AG04450 (cell line): ENCODE results near the gene RPL36. TPM values are rescaled to one million over a fixed set of nuclear protein-coding genes. Genes with fewer than 3 reads are reported as not detected.
"Not testable (repeated sequence)": the region's sequence is repeated elsewhere in the genome, so short reads cannot be mapped to it uniquely, and the experiment has no call there.

Experiments used
- CTCF ChIA-PET: fragments of 300-600, 350-600 bp; formaldehyde crosslinking; extraction: SDS; loops from one replicate; lab custom pipeline; 2022; ENCODE audit warnings: antibody characterized with exemption, inconsistent platforms; lab: Charles Lee
- POLR2A ChIA-PET: fragments of 350-600 bp; formaldehyde crosslinking; extraction: SDS; loops from one replicate; lab custom pipeline; 2021; ENCODE audit warnings: antibody characterized with exemption, inconsistent platforms; lab: Yijun Ruan, JAX
- DNase-seq: peaks from one replicate; pipeline ENCODE4 v3.0.0-alpha.2; 2011; ENCODE audit warnings: low read depth, low spot score
- H3K27ac ChIP-seq: one replicate; pipeline ENCODE4 v1.5.1; 2012; ENCODE audit warnings: low read depth, low read length, control low read depth
- H3K27me3 ChIP-seq: one replicate; pipeline ENCODE4 v1.6.0; 2012; ENCODE audit warnings: low read length; ENCODE audit not compliant: control insufficient read depth, insufficient read depth
- H3K4me3 ChIP-seq: 2 replicates; pipeline ENCODE4 v1.5.1; 2011; ENCODE audit warnings: mild to moderate bottlenecking, low read depth, low read length, control low read depth
- H3K9me3 ChIP-seq: 2 replicates; pipeline ENCODE4 v1.5.1; 2012; ENCODE audit warnings: low read length; ENCODE audit not compliant: control insufficient read depth, insufficient read depth
- CTCF ChIP-seq: IDR thresholded peaks from 2 replicates; pipeline ENCODE4 v1.5.1; 2011; ENCODE audit warnings: low read depth, low read length, control low read depth, inconsistent platforms
- polyA plus RNA-seq: library from polyadenylated mRNA; depleted of rRNA; stranded (reverse); fragments of >200 nt; gene quantifications from 2 replicates; pipeline ENCODE4 v1.2.3, GENCODE V29; 2011

The RPL36 gene
- polyA plus RNA-seq, 1 experiment = 478 TPM

GRCh38 chr19:5697022-5697889 is 7.2 kb downstream of the RPL36 start:
- POLR2A ChIA-PET = interaction anchor here (1.6 kb wide), 1 partner anchor 7 kb away, joined by 5 read pairs; the partner anchor contains the start of gene RPL36

GRCh38 chr19:5697890-5698634 is 8.0 kb downstream of the RPL36 start:
- peaks cover 5% of the 10 kb centered on the region; the same call in 1 of the 2 replicates for H3K9me3 ChIP-seq
- ChIA-PET CTCF (interaction anchor here (0.6 to 1.6 kb wide), 2 partner anchors 8 to 96 kb away, joined by 3 to 4 read pairs; no protein-coding TSS in a partner anchor), POLR2A (interaction anchor here (1.6 kb wide), 1 partner anchor 8 kb away, joined by 5 read pairs; the partner anchor contains the start of gene RPL36)
- TF ChIP-seq CTCF = no peak
- H3K27ac ChIP-seq = peak overlapping the region; percentile 2
- no peak for DNase-seq
- no peaks in the 10 kb centered on the region for H3K27me3 ChIP-seq
- no peak overlapping the region for H3K4me3 ChIP-seq

More at GRCh38 chr19:5697022-5697889, 7.2 kb downstream of the RPL36 start:
- H3K4me3 ChIP-seq = no peak overlapping the region
- no peaks in the 10 kb centered on the region for H3K27me3 ChIP-seq
- H3K9me3 ChIP-seq = peaks cover 5% of the 10 kb centered on the region; the same call in 1 of the 2 replicates
- no peak for DNase-seq
- CTCF ChIA-PET = interaction anchor here (1.6 kb wide), 1 partner anchor 8 kb away, joined by 4 read pairs; no protein-coding TSS in a partner anchor
- TF ChIP-seq CTCF = no peak
- no peak overlapping the region for H3K27ac ChIP-seq

- H3K27ac ChIP-seq = no peak overlapping the region
- no peak for TF ChIP-seq CTCF
- H3K27me3 ChIP-seq = no peaks in the 10 kb centered on the region
- DNase-seq = no peak
- H3K4me3 ChIP-seq = no peak overlapping the region
- ChIA-PET CTCF (interaction anchor here (1.0 to 1.6 kb wide), 3 partner anchors 9 to 11 kb away, joined by 3 to 4 read pairs (median 4); no protein-coding TSS in a partner anchor), POLR2A (interaction anchor here (0.6 to 1.6 kb wide), 2 partner anchors 9 to 21 kb away, joined by 4 to 5 read pairs; partner anchors contain the start of genes CATSPERD, LONP1 and RPL36)
- peaks cover 3% of the 10 kb centered on the region; the same call in 1 of the 2 replicates for H3K9me3 ChIP-seq
Observed at GRCh38 chr19:5698635-5699422, 8.7 kb downstream of the RPL36 start.

- no peak for DNase-seq
- Histone ChIP-seq H3K9me3 (peaks cover 3% of the 10 kb centered on the region; the same call in 1 of the 2 replicates), H3K4me3 (no peak overlapping the region), H3K27me3 (no peaks in the 10 kb centered on the region), H3K27ac (no peak overlapping the region)
- POLR2A ChIA-PET = interaction anchor here (1.0 to 1.2 kb wide), 2 partner anchors 11 to 19 kb away, joined by 3 read pairs; partner anchors contain the start of genes CATSPERD, LONP1 and RPL36
- TF ChIP-seq CTCF = no peak
- CTCF ChIA-PET = interaction anchor here (1.0 kb wide), 1 partner anchor 13 kb away, joined by 3 read pairs; no protein-coding TSS in a partner anchor
Observed at GRCh38 chr19:5700455-5701092, 10.5 kb downstream of the RPL36 start.

- H3K4me3 ChIP-seq, H3K27ac ChIP-seq, H3K9me3 ChIP-seq, POLR2A ChIA-PET, DNase-seq, CTCF ChIA-PET, H3K27me3 ChIP-seq: not testable (repeated sequence)
Observed at GRCh38 chr19:5702053-5702410, 11.9 kb downstream of the RPL36 start.
